Osteoblast (primary cell): ENCODE data around the gene ACVR2B. TPM values are rescaled to one million over a fixed set of nuclear protein-coding genes. Genes with fewer than 3 reads are reported as not detected.

Experiments
- DNase-seq: peaks from one replicate; pipeline ENCODE4 v3.0.0; 2011; ENCODE audit warnings: low spot score, mixed read lengths; ENCODE audit not compliant: insufficient read length; ENCODE audit errors: missing footprints
- H2AFZ ChIP-seq: 2 replicates; pipeline ENCODE4 v1.6.0; 2011; ENCODE audit warnings: mild to moderate bottlenecking, low read length
- H3K27ac ChIP-seq: 2 replicates; pipeline ENCODE4 v1.5.1; 2011; ENCODE audit warnings: mild to moderate bottlenecking, low read depth, low read length, moderate library complexity
- H3K27me3 ChIP-seq: 2 replicates; pipeline ENCODE4 v1.6.0; 2012; ENCODE audit warnings: mild to moderate bottlenecking, control low read depth, inconsistent platforms, low read length, moderate library complexity; ENCODE audit not compliant: insufficient read depth
- H3K36me3 ChIP-seq: 2 replicates; pipeline ENCODE4 v1.5.1; 2011; ENCODE audit warnings: mild to moderate bottlenecking, low read length, control low read depth, moderate library complexity; ENCODE audit not compliant: insufficient read depth
- H3K4me1 ChIP-seq: 2 replicates; pipeline ENCODE4 v1.5.1; 2011; ENCODE audit warnings: mild to moderate bottlenecking, low read length, control low read depth, moderate library complexity; ENCODE audit not compliant: insufficient read depth
- H3K4me2 ChIP-seq: 2 replicates; pipeline ENCODE4 v1.6.0; 2011; ENCODE audit warnings: mild to moderate bottlenecking, low read length; ENCODE audit not compliant: insufficient read depth
- H3K4me3 ChIP-seq: fragments of 200-600 bp; sonication (generic); 3 replicates; pipeline ENCODE4 v1.5.1; 2012; ENCODE audit warnings: mild to moderate bottlenecking, low read length, inconsistent platforms; ENCODE audit not compliant: insufficient read depth
- H3K79me2 ChIP-seq: 2 replicates; pipeline ENCODE4 v1.6.0; 2012; ENCODE audit warnings: mild to moderate bottlenecking, low read length, control low read depth, inconsistent platforms; ENCODE audit not compliant: insufficient read depth
- H3K9me3 ChIP-seq: 2 replicates; pipeline ENCODE4 v1.5.1; 2011; ENCODE audit warnings: low read depth, low read length, control low read depth
- H4K20me1 ChIP-seq: 2 replicates; pipeline ENCODE4 v1.6.0; 2012; ENCODE audit warnings: mild to moderate bottlenecking, low read length, control low read depth; ENCODE audit not compliant: insufficient read depth
- CTCF ChIP-seq: IDR thresholded peaks from 2 replicates; pipeline ENCODE4 v1.5.1; 2011; ENCODE audit warnings: mild to moderate bottlenecking, low read depth, low read length, moderate library complexity; ENCODE audit errors: extremely low read depth
- total RNA-seq: library from RNA; depleted of rRNA; stranded (reverse); fragments of >200 nt; gene quantifications from 2 replicates; pipeline ENCODE4 v1.2.3, GENCODE V29; 2012

ACVR2B gene
- total RNA-seq, 1 donor, result 3.6 TPM

GRCh38 chr3:38533285-38533976 lies 79.7 kb downstream of the ACVR2B start:
- H4K20me1 ChIP-seq, result no peaks in the 10 kb centered on the region
- no peak for DNase-seq
- no peaks in the 10 kb centered on the region for H3K27me3 ChIP-seq
- H3K27ac ChIP-seq, result no peak overlapping the region
- no peak overlapping the region for H3K4me2 ChIP-seq
- H3K4me1 ChIP-seq, result no peaks in the 10 kb centered on the region
- TF ChIP-seq CTCF, result no peak
- H3K79me2 ChIP-seq, result no peaks in the 10 kb centered on the region
- no peak overlapping the region for H2AFZ ChIP-seq
- H3K4me3 ChIP-seq, result no peak overlapping the region
- no peaks in the 10 kb centered on the region for H3K9me3 ChIP-seq
- H3K36me3 ChIP-seq, result peaks cover 2% of the 10 kb centered on the region

GRCh38 chr3:38534180-38534579 lies 80.5 kb downstream of the ACVR2B start:
- H3K27me3 ChIP-seq, result no peaks in the 10 kb centered on the region
- no peaks in the 10 kb centered on the region for H4K20me1 ChIP-seq
- H3K4me3 ChIP-seq, result no peak overlapping the region
- no peak for DNase-seq
- no peaks in the 10 kb centered on the region for H3K79me2 ChIP-seq
- no peaks in the 10 kb centered on the region for H3K4me1 ChIP-seq
- no peak overlapping the region for H3K4me2 ChIP-seq
- no peak overlapping the region for H3K27ac ChIP-seq
- H3K36me3 ChIP-seq, result peaks cover 2% of the 10 kb centered on the region
- H2AFZ ChIP-seq, result no peak overlapping the region
- no peaks in the 10 kb centered on the region for H3K9me3 ChIP-seq
- TF ChIP-seq CTCF, result no peak

- no peak overlapping the region for H3K4me2 ChIP-seq
- no peaks in the 10 kb centered on the region for H4K20me1 ChIP-seq
- H3K9me3 ChIP-seq, result no peaks in the 10 kb centered on the region
- H2AFZ ChIP-seq, result no peak overlapping the region
- peaks cover 2% of the 10 kb centered on the region for H3K36me3 ChIP-seq
- no peak overlapping the region for H3K4me3 ChIP-seq
- no peaks in the 10 kb centered on the region for H3K27me3 ChIP-seq
- H3K27ac ChIP-seq, result no peak overlapping the region
- no peak for DNase-seq
- H3K4me1 ChIP-seq, result no peaks in the 10 kb centered on the region
- no peak for TF ChIP-seq CTCF
- no peaks in the 10 kb centered on the region for H3K79me2 ChIP-seq
Observed at GRCh38 chr3:38534604-38535003, 80.9 kb downstream of the ACVR2B start.

- Histone ChIP-seq H3K4me3 (no peak overlapping the region), H3K9me3 (no peaks in the 10 kb centered on the region), H4K20me1 (peaks cover 2% of the 10 kb centered on the region), H3K27me3 (no peaks in the 10 kb centered on the region), H3K79me2 (no peaks in the 10 kb centered on the region), H3K4me1 (peaks cover 1% of the 10 kb centered on the region), H2AFZ (no peak overlapping the region), H3K27ac (no peak overlapping the region), H3K36me3 (peaks cover 2% of the 10 kb centered on the region), H3K4me2 (no peak overlapping the region)
- no peak for TF ChIP-seq CTCF
- no peak for DNase-seq
Observed at GRCh38 chr3:38536671-38537070, 83.0 kb downstream of the ACVR2B start.
